RPMI7951 (cell line): ENCODE results near the gene PLOD3. TPM values are rescaled to one million over a fixed set of nuclear protein-coding genes. Genes with fewer than 3 reads are reported as not detected.
"Not testable (repeated sequence)": the region's sequence is repeated elsewhere in the genome, so short reads cannot be mapped to it uniquely, and the experiment has no call there.

ENCODE experiments used
- DNase-seq: peaks from one replicate; pipeline ENCODE4 v3.0.0-alpha.2; 2012; ENCODE audit warnings: low read depth
- total RNA-seq: library from RNA; depleted of rRNA; stranded (reverse); fragments of >200 nt; shearing (Covaris generic); gene quantifications from 2 replicates; pipeline ENCODE4 v1.2.3, GENCODE V29; 2014; rRNA removed

PLOD3 gene, protein sequence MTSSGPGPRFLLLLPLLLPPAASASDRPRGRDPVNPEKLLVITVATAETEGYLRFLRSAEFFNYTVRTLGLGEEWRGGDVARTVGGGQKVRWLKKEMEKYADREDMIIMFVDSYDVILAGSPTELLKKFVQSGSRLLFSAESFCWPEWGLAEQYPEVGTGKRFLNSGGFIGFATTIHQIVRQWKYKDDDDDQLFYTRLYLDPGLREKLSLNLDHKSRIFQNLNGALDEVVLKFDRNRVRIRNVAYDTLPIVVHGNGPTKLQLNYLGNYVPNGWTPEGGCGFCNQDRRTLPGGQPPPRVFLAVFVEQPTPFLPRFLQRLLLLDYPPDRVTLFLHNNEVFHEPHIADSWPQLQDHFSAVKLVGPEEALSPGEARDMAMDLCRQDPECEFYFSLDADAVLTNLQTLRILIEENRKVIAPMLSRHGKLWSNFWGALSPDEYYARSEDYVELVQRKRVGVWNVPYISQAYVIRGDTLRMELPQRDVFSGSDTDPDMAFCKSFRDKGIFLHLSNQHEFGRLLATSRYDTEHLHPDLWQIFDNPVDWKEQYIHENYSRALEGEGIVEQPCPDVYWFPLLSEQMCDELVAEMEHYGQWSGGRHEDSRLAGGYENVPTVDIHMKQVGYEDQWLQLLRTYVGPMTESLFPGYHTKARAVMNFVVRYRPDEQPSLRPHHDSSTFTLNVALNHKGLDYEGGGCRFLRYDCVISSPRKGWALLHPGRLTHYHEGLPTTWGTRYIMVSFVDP
- total RNA-seq: 141 and 167 TPM in 2 replicates

DNA sequence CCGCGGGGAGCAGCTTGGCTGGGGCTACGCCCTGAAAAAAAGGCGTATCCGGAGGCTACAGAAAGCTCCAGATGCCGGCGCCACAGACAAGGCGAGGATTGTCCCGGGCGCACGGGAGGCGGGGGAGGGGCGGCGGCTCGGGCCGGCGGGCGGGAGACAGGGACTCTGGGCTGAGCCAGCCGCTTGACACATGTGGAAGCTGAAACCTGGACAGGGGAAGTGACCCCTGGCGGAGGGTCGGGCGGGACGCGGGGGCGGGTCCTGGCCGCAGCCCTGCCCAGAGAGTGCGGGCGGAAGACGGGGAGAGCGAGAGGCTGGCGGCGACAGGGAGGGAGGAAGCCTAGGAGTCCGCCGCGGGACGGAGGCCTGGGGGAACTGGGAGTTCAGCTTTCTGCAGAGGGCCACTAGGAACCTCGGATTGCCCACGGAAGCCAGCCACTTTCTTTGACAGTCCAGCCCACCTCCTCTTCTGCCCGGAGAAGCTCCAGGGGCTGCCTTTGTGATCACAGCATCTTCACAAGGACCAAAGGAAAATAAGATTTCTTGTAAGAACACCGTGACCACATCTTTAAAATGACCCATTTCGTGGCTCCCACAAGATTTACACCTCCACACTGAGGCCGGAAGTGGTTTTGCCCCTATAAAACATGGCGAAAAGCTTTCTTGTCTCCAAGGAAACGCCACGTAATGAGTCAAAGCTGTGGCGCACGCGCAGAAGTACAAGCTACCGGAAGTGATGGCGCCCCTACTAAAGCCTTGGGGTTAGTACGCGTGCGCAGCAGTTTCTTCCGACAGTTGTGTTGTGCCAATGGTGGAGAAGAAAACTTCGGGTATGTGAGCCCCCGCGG is at the start of gene PLOD3, which contains the start of gene ZNHIT1:
TSS of gene PLOD3 (minus strand) at position 194 of the 848 bp plus-strand sequence. CDS start 307 bp downstream, outside the sequence.
TSS of gene ZNHIT1 (plus strand) at position 778 of the 848 bp plus-strand sequence. CDS start at position 809, 31 bp downstream.
- DNase-seq: peak; percentile 97

DNA sequence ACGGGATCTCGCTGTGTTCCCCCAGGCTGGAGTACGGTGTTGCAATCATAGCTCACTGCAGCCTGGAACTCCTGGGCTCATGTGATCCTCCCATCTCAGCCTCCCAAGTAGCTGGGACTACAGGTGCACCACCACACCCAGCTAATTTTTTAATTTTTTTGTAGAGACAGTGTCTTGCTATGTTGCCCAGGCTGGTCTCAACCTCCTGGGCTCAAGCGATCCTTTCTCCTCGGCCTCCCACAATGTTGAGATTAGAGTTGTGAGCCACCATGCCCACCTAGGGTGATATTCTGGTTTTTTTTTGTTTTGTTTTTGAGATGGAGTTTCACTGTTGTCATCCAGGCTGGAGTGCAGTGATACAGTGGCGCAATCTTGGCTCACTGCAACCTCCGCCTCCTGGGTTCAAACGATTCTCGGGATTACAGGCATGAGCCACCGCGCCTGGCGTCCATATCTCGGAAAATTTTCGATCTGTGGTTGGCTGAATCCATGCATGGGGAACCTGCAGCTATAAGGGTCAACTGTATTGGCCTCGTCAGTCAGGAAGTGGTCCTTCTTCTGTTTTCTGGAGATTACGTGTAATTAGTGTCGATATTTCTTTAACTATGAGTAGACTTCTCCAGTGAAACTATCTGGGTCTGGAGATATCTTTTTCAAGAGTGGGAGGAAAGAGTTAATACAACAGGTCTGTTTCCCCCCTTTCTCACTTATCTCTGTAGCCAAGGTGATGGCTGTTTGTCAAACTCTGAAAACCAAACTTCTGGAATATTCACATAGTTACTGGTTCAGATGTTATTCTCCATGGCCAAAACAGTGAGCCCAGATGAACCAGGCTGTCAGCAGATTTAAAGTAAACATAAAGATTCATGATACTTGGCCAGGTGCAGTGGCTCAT is 48.5 kb upstream of the PLOD3 start:
- DNase-seq: no peak

DNA sequence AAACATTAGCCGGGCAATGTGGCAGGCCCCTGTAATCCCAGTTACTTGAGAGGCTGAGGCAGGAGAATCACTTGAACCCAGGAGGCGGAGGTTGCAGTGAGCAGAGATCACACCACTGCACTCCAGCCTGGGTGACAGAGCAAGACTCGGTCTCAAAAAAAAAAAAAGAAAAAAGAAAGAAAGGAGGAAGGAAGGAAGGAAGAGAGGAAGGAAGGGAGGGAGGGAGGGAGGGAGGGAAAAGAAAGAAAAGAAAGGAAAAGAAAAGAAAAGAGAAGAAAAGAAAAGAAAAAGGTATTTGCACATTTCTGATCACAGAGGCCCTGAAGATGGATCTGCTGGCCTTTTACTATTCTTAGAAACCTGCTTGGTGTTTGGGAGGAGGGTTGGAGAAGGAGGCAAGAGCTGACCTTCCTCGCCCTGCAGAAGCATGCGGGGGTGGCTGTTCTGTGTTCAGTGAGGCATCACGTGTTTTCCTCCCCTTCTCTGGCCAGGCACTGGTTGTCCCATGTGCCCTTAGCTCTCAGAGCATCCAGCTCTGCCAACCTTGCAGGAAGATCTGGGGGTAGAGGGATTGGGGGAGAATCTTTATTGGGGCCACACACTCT is 46.8 kb upstream of the PLOD3 start:
- DNase-seq: not testable (repeated sequence)

- DNase-seq: peak; percentile 17
These were observed 40.9 kb upstream of the PLOD3 start for GRCh38 chr7:101258243-101258731.

- DNase-seq: no peak
These were observed 38.4 kb upstream of the PLOD3 start for GRCh38 chr7:101255796-101256195.

DNA sequence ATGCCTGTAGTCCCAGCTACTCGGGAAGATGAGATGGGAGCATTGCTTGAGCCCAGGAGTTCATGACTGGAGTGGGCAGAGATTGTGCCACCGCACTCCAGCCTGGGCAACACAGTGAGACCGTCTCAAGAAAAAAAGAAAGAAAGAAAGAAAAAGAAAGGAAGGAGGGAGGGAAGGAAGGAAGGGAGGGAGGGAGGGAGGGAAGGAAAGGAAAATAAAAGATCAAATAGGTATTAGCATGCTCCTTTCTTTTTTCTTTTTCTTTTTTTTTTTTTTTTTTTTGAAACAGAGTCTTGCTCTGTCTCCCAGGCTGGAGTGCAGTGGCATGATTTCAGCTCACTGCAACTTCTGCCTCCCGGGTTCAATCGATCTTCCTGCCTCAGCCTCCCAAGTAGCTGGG is 35.8 kb upstream of the PLOD3 start:
- not testable (repeated sequence) for DNase-seq

- DNase-seq: peak; percentile 98
These were observed 34.7 kb upstream of the PLOD3 start for GRCh38 chr7:101251871-101252659.

DNA sequence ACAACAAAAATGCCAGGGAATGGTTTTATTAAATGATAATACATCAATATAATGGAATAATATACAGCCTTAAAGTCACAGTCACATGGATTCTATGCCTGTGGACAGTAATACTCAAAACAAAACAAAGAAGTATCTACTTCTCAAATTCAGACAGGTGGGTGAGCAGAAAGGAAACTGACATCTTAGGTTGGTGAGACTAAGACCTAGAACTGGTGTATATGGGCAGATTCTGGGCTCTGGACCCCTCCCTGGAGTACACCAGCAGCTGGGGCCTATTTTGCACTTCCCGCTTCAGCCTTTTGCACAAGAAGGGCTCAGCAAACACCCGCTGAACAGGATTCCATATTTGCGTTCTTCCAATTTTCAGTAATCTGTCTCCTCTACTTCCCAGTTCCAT is 32.9 kb upstream of the PLOD3 start:
- no peak for DNase-seq

GRCh38 chr7:101248276-101248675 is 30.9 kb upstream of the PLOD3 start:
- DNase-seq: no peak

- DNase-seq: no peak
These were observed 27.8 kb upstream of the PLOD3 start for GRCh38 chr7:101245147-101245668.

GRCh38 chr7:101244375-101245146 is 27.2 kb upstream of the PLOD3 start, which contains the start of gene FIS1:
Gene FIS1 (minus strand): TSS chr7:101245081. CDS start chr7:101245004, 77 bp downstream.
- peak; percentile 89 for DNase-seq

- no peak for DNase-seq
These were observed 26.4 kb upstream of the PLOD3 start for GRCh38 chr7:101243646-101244374.

DNA sequence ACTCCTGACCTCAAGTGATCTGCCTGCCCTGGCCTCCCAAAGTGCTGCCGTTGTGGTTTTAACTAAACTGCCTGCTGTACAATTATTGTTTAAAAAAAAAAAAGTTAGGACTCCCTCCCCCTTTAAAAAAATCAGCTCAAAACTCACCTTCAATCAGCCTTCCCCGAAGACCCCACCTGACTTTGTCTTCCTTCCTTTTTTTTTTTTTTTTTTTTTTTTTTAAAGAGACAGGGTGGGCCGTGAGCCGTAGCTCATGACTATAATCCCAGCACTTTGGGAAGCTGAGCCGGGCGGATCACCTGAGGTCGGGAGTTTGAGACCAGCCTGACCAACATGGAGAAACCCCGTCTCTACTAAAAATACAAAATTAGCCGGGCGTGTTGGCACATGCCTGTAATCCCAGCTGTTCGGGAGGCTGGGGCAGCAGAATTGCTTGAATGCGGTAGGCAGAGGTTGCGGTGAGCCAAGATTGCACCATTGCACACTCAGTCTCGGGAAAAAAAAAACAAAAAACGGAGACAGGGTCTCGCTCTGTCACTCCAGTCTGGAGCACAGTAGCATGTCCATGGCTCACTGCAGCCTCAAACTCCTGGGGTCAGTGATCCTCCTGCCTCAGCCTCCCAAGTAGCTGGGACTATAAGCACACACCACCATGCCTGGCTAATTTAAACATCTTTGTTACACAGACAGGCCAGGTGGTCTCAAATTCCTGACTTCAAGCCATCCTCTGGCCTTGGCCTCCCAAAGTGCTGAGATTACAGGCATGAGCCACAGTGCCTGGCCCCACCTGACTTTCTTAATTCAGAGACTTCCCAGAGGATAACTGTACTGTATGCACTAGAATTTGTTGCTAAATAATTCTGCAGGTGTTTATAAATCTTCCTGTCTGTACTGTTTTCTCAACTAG is 24.3 kb upstream of the PLOD3 start:
- no peak for DNase-seq

DNA sequence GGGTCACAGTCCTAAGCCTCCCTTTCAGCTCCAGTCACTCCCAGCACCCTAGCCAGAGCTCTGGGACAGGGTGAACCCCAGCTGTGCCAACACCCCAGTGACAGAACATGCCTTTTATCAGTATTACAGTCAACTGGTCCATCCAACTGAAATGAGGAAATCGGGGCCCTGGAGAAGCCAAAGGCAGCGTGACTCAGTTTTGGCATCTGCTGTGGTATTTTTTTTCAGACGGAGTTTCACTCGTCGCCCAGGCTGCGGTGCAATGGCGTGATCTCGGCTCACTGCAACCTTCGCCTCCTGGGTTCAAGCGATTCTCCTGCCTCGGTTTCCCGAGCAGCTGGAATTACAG is 23.6 kb upstream of the PLOD3 start:
- DNase-seq: no peak

- DNase-seq: no peak
These were observed 23.0 kb upstream of the PLOD3 start for GRCh38 chr7:101240226-101241014.

GRCh38 chr7:101239951-101240220 is 22.5 kb upstream of the PLOD3 start:
- DNase-seq: no peak
